ENCODE results near the gene PODNL1. TPM values are rescaled to one million over a fixed set of nuclear protein-coding genes. Genes with fewer than 3 reads are reported as not detected.
A peak's percentile ranks its signal among the peaks of the same experiment; 100 is the strongest.

The PODNL1 gene
- total RNA-seq, 4 donors from 2014 or later = 0.35 TPM; not detected in 3

DNA sequence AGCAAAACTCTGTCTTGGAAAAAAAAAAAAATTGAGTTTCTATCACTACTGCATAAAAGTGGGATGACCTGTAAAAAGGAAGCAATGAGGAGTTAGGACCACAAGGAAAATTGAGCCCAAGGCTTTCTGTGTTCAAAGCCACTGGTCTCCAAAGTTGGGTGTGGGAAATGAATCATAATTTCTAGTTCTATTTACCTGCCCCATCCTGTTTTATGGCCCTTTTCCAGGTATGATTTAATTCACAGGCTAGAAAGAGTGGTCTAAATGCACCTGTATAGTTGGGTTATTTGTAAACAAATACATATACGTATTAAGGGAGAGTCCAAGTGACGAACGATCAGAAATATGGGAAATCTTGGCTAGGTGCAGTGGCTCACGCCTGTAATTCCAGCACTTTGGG, 8.2 kb upstream of the PODNL1 start:
- Histone ChIP-seq H3K36me3 (no peaks in the 10 kb centered on the region), H3K27ac (no peak overlapping the region)
- TF ChIP-seq, protein P1, sequence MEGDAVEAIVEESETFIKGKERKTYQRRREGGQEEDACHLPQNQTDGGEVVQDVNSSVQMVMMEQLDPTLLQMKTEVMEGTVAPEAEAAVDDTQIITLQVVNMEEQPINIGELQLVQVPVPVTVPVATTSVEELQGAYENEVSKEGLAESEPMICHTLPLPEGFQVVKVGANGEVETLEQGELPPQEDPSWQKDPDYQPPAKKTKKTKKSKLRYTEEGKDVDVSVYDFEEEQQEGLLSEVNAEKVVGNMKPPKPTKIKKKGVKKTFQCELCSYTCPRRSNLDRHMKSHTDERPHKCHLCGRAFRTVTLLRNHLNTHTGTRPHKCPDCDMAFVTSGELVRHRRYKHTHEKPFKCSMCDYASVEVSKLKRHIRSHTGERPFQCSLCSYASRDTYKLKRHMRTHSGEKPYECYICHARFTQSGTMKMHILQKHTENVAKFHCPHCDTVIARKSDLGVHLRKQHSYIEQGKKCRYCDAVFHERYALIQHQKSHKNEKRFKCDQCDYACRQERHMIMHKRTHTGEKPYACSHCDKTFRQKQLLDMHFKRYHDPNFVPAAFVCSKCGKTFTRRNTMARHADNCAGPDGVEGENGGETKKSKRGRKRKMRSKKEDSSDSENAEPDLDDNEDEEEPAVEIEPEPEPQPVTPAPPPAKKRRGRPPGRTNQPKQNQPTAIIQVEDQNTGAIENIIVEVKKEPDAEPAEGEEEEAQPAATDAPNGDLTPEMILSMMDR (IDR thresholded peaks at IDR 0.05) = no peak
- TF ChIP-seq POLR2A (IDR thresholded peaks at IDR 0.05) = no peak

DNA sequence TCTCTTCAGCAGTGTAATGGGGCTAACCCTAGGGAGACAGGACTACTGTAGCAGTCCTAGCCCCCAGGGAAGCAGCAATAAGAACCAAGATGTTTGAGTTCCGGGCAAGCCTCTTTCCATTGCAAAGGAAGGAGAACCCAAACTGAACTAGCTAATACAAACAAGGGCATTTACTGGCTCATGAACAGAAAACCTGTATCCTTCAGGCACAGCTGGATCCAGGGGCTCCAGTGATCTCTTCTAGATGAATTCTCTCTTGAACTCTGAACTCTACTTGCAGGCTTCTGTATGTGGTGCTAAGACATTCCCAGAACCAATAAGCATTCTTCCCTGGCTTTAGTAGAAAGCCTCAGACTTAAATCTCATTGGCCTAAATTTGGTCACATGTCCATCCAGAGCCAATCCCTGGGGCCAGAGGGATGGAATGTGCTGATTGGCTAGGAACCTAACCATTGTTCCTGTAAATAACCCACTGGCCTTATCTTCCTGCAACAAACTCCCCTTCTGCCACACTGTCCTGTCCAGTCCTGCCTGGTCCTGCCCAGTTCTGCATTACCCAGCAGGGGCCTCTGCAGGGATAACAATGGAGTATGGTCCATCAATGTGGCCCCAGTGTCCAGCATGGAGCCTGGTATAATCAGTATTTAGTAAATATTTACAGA, 3.9 kb upstream of the PODNL1 start:
- Histone ChIP-seq H3K27ac (no peak overlapping the region), H3K36me3 (no peaks in the 10 kb centered on the region), H3K9me3 (no peaks in the 10 kb centered on the region), H3K27me3 (no peaks in the 10 kb centered on the region), H3K4me3 (no peak overlapping the region), H3K4me1 (no peaks in the 10 kb centered on the region)
- TF ChIP-seq, protein P1 (IDR thresholded peaks at IDR 0.05) = no peak
- TF ChIP-seq POLR2A (IDR thresholded peaks at IDR 0.05) = no peak
- no peak for DNase-seq

More for the DNA sequence above, 8.2 kb upstream of the PODNL1 start:
- Histone ChIP-seq H3K4me1 (no peaks in the 10 kb centered on the region), H3K27me3 (no peaks in the 10 kb centered on the region), H3K9me3 (no peaks in the 10 kb centered on the region), H3K4me3 (no peak overlapping the region)
- no peak for DNase-seq

DNA sequence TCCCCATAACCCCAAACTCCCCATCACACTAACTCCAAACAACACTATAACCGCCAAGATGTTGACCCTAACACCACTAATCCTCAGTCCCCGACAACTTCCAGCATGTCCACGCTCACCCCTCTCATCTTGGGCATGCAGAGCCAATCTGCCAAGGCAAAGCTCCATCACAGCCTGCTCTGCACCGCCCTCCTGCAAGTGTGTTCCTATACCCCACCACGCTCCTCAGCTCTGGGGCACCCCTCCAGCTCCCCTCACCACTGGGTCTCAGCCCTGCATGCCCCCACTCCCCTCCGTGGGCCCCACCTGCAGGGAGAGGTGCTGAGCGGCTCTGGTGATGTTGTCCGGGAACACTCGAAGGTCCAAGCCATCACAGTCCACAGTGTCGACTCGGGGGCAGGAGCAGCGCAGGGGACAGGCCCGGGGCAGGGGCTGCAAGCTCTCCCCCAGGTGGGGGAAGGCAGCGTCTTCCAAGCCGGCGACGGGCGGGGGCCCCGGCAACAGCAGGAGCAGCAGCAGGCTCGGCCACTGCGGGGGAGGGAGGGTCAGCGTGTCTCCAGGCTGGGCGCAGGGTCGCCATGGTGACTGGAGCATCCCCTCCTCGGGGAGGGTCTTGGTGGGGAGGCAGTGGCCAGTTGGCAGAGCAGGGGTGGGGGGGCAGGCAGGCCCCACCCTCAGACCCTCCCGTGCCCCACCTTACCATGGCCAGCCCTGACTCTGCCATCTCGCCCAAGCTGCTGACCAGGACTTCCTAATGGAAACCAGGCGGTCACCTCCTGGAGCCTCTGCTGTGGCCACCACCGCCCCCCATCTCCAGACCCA, 527 bp downstream of the PODNL1 start:
- TF ChIP-seq, protein P1 (IDR thresholded peaks at IDR 0.05) = no peak
- no peak for TF ChIP-seq POLR2A (IDR thresholded peaks at IDR 0.05)
- no peak for DNase-seq
- H3K36me3 ChIP-seq = no peaks in the 10 kb centered on the region
- no peaks in the 10 kb centered on the region for H3K27me3 ChIP-seq
- H3K4me1 ChIP-seq = no peaks in the 10 kb centered on the region
- peak overlapping the region in 3 of 4 donors; percentile 7 to 29 (median 15) for H3K4me3 ChIP-seq
- H3K27ac ChIP-seq = no peak overlapping the region
- no peaks in the 10 kb centered on the region for H3K9me3 ChIP-seq

DNA sequence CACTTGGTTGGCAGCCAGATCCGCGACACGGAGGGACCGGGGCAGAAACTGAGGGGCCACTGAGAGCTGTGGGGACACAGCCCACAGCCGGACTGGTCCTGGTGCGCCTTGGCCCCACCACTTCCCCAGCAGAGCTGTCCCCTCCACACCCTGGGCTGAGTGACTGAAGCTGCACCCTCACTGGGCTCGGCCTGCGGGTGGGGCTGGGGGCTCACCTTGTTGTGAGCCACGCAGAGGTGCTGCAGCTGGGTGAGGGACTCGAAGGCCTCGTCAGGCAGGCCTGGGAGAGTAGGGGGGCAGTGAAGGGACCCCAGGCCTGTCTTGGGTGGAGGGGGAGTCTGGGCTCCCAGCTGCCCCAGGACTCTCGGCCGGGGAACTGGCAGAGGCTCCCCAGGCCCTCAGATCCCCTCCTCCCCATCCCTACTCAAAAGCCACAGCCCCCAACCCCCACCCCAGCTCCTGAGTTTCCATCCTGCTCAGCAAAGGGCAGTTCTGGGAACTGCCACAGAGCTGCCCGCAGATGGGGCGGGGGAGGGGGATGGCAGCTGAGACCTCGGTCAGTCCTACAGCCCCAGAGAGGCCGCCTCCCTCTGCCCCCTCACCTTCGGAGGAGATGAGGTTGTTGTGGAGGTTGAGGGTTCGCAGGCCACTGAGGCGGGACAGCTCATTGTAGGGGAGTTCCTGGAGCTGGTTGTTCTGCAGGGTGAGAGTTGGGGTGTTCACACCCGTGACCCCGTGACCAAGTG, 2.3 kb downstream of the PODNL1 start:
- H3K36me3 ChIP-seq = no peaks in the 10 kb centered on the region
- H3K4me1 ChIP-seq = no peaks in the 10 kb centered on the region
- TF ChIP-seq POLR2A (IDR thresholded peaks at IDR 0.05) = no peak
- TF ChIP-seq, protein P1 (IDR thresholded peaks at IDR 0.05) = no peak
- DNase-seq = peak in 1 of 3 donors; percentile 43
- H3K9me3 ChIP-seq = no peaks in the 10 kb centered on the region
- H3K27ac ChIP-seq = no peak overlapping the region
- H3K4me3 ChIP-seq = no peak overlapping the region
- H3K27me3 ChIP-seq = no peaks in the 10 kb centered on the region

DNA sequence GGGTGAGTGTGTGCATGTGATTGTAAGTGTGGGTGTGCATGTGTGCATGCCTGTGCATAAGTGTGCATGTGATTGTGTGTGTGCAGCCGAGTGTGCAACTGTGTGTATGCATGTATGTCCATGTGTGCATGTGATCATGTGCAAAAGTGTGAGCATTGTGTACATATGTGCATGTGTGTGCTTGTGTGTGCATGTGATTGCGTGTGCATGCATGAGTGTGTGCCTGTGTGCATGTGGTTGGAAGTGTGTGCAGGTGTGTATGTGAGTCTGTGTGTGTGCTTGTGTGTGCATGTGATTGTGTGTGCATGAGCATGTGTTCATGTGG, 3.5 kb downstream of the PODNL1 start:
- no peak for DNase-seq
- H3K27ac ChIP-seq = no peak overlapping the region
- no peak overlapping the region for H3K4me3 ChIP-seq
- H3K36me3 ChIP-seq = peaks cover 0 to 9% (median 0%) of the 10 kb centered on the region in 3 donors
- H3K4me1 ChIP-seq = no peaks in the 10 kb centered on the region
- H3K9me3 ChIP-seq = no peaks in the 10 kb centered on the region
- TF ChIP-seq POLR2A (IDR thresholded peaks at IDR 0.05) = no peak
- TF ChIP-seq, protein P1 (IDR thresholded peaks at IDR 0.05) = no peak
- no peaks in the 10 kb centered on the region for H3K27me3 ChIP-seq

Measured in Peyer's patch (tissue), 4 donors.